K562 (cell line): ENCODE measurements around the gene SMOC2. TPM values are rescaled to one million over a fixed set of nuclear protein-coding genes. Genes with fewer than 3 reads are reported as not detected.

Experiments
- ATAC-seq: fragments of 200-7000 bp; cut with Tn5 transposase; 3 replicates; pipeline ENCODE4 v1.9.1; 2020; ENCODE audit warnings: moderate library complexity
- BruUV-seq: library from RNA; stranded (reverse); fragments of 400-500 nt; replicated peaks from 2 replicates; lab custom pipeline; 2021; lab: Mats Ljungman, UMichigan
- CTCF ChIA-PET: fragments of 300-600 bp; formaldehyde crosslinking; extraction: SDS; loops from one replicate; lab custom pipeline; 2021; ENCODE audit warnings: low intra/inter-chr PET ratio; lab: Yijun Ruan, JAX
- POLR2A ChIA-PET: fragments of 300-600, 350-650 bp; sonication (Branson Sonifier 250); formaldehyde crosslinking; extraction: SDS; loops from one replicate; lab custom pipeline; 2021; ENCODE audit warnings: antibody characterized with exemption, inconsistent platforms; lab: Yijun Ruan, JAX
- DNase-seq, 4 experiments: peaks; one replicate each; pipeline versions ENCODE4 v3.0.0 to v3.0.0-alpha.2; 2011 to 2018; ENCODE audit warnings: low spot score in 3 of 4, mixed read lengths in 3 of 4; ENCODE audit errors: extremely low read depth in 1 of 4
- FAIRE-seq: peaks from 2 replicates; lab custom pipeline; 2011; peaks lifted over from hg19 to GRCh38; lab: Jason Lieb, UNC
- H2AFZ ChIP-seq: 2 replicates; pipeline ENCODE4 v1.6.0; 2011; ENCODE audit warnings: low read depth, low read length, control low read depth, inconsistent platforms
- H3K27ac ChIP-seq: fragments of 200-600 bp; 3 replicates; pipeline ENCODE4 v1.8.0; 2011; ENCODE audit warnings: low read depth, mild to moderate bottlenecking, control low read depth, inconsistent platforms, low read length, moderate library complexity, mixed read lengths; ENCODE audit errors: extremely low read depth
- H3K27me3 ChIP-seq, 2 experiments: fragments of 300-600 bp in 1 of 2; 2 replicates in 1 of 2; 3 replicates in 1 of 2; pipeline versions ENCODE4 v1.6.0 to v1.8.0; 2011; ENCODE audit warnings: inconsistent platforms in 2 of 2, low read length in 2 of 2, mild to moderate bottlenecking in 1 of 2, mixed read lengths in 1 of 2, moderate library complexity in 1 of 2; ENCODE audit not compliant: control insufficient read depth in 2 of 2, insufficient read depth in 2 of 2
- H3K36me3 ChIP-seq: fragments of 300-600 bp; 3 replicates; pipeline ENCODE4 v1.8.0; 2011; ENCODE audit warnings: mild to moderate bottlenecking, low read length, inconsistent platforms; ENCODE audit not compliant: control insufficient read depth, insufficient read depth
- H3K4me1 ChIP-seq, 2 experiments: fragments of 200-600 bp in 1 of 2; replicated peaks in 1 of 2; 2 replicates in 1 of 2; 3 replicates in 1 of 2; pipeline versions ENCODE4 v1.5.1 to v1.8.0; 2011; ENCODE audit warnings: inconsistent platforms in 2 of 2, low read length in 2 of 2, mild to moderate bottlenecking in 1 of 2, mixed read lengths in 1 of 2, moderate library complexity in 1 of 2; ENCODE audit not compliant: control insufficient read depth in 2 of 2, insufficient read depth in 2 of 2
- H3K4me2 ChIP-seq: 2 replicates; pipeline ENCODE4 v1.6.1; 2011; ENCODE audit warnings: low read length, control low read depth, inconsistent platforms, mixed read lengths; ENCODE audit not compliant: insufficient read depth
- H3K4me3 ChIP-seq: fragments of 200-600 bp; sonication (generic), shearing (Covaris generic); 2 replicates; pipeline ENCODE4 v1.5.1; 2016; ENCODE audit warnings: control low read depth, inconsistent platforms
- H3K79me2 ChIP-seq: fragments of 200-600 bp; 3 replicates; pipeline ENCODE4 v1.8.0; 2011; ENCODE audit warnings: low read length, inconsistent platforms; ENCODE audit not compliant: control insufficient read depth, insufficient read depth
- H3K9ac ChIP-seq, 2 experiments: 2 replicates each; pipeline versions ENCODE4 v1.6.0 to v1.6.1; 2011; ENCODE audit warnings: low read depth in 2 of 2, low read length in 2 of 2, control low read depth in 1 of 2, inconsistent platforms in 1 of 2, mild to moderate bottlenecking in 1 of 2, mixed read lengths in 1 of 2; ENCODE audit not compliant: insufficient read depth in 1 of 2
- H3K9me1 ChIP-seq: one replicate; pipeline ENCODE4 v1.6.0; 2011; ENCODE audit warnings: inconsistent platforms, mild to moderate bottlenecking, low read length, moderate library complexity; ENCODE audit not compliant: control insufficient read depth, insufficient read depth
- H3K9me3 ChIP-seq: replicated peaks from 2 replicates; pipeline ENCODE4 v1.5.1; 2011; ENCODE audit warnings: low read depth, low read length, inconsistent platforms; ENCODE audit not compliant: control insufficient read depth, insufficient read depth
- H4K20me1 ChIP-seq: replicated peaks from 2 replicates; pipeline ENCODE4 v1.6.1; 2011; ENCODE audit warnings: low read length, inconsistent platforms, mixed read lengths; ENCODE audit not compliant: control insufficient read depth, insufficient read depth
- GABPA ChIP-seq: fragments of 200-800 bp; sonication (Bioruptor generic); conservative IDR thresholded peaks from 2 replicates; pipeline ENCODE4 v1.6.1; 2016; ENCODE audit warnings: low read depth, missing genetic modification characterization, missing compliant biosample characterization
- WGBS: fragments of 100-300 bp; shearing (Covaris generic); methylation state at CpG from one replicate; pipeline ENCODE4 v1.1.6; 2016; ENCODE audit warnings: low coverage, mixed read lengths; ENCODE audit not compliant: insufficient coverage; ENCODE audit errors: missing lambda C conversion rate; 5-methylcytosine and 5-hydroxymethylcytosine counted together
- in situ Hi-C: fragments of 300-500 bp; cut with MboI; formaldehyde crosslinking; loops from 4 replicates; pipeline ENCODE4 v1.15.0; 2018; ENCODE audit warnings: inconsistent platforms, mixed read lengths
- intact Hi-C: fragments of 100-400 bp; cut with micrococcal nuclease; formaldehyde crosslinking; loops from 2 replicates; pipeline ENCODE4 v1.14.2; 2022
- polyA plus RNA-seq, 8 experiments: library from polyadenylated mRNA; depleted of rRNA in 4 of 8; stranded (reverse) in 5 of 8; unstranded in 3 of 8; fragments of >200 nt; fragmentation: Nextera tagmentation in 2 of 8; fragmentation: Illumina TruSeq in 1 of 8; extraction: Ambion mirVana in 2 of 8; extraction: Trizol in 1 of 8; gene quantifications; 2 replicates each; pipeline versions ENCODE4 v1.2.1 to v1.2.3, GENCODE V29; 2011 to 2014; ENCODE audit warnings: inconsistent platforms in 1 of 8, missing spikeins in 1 of 8
- total RNA-seq, 7 experiments: library from RNA; depleted of rRNA in 6 of 7; stranded (reverse); fragments of >200 nt in 6 of 7; fragmentation: Illumina TruSeq in 2 of 7; extraction: Trizol in 2 of 7; gene quantifications; 2 replicates each; pipeline versions ENCODE4 v1.2.1 to v1.2.3, GENCODE V29; 2011 to 2021; ENCODE audit warnings: low replicate concordance in 1 of 7
- TF ChIP-seq, protein P1 (sequence below): fragments of 450-650 bp; IDR thresholded peaks from one replicate; pipeline ENCODE4 v1.6.1; 2018; ENCODE audit warnings: mild to moderate bottlenecking, moderate library complexity; ENCODE audit not compliant: partially characterized antibody

The SMOC2 gene
- total and polyA plus RNA-seq, 9 of the 15 experiments (the other 6 are each of a cell fraction or from before 2014, with no cell fraction given), result 0.45 to 2.3 (median 1.1) TPM

DNA sequence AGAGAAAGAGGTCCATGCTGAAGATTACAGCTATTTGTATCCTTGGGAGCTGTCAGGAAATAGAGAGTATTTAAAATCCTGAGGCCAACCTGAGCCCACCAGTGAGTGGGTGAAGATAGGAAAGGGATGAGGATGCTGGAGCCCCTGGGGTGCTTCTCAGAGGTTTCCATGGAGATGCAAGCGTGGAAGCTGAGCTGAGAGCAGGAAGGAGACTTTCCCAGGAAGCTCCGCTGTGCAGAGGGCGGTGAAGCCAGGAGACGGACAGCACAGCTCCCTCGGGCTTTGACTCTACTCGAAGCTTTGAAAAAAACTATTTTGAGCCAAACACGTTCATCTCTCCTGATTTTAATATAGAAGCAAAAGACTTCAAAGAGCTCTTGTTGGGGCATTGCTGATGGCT lies 222.1 kb downstream of the SMOC2 start:
- intact Hi-C loops (no loop called here), in situ Hi-C loops (no loop called here)
- TF ChIP-seq, protein P1, sequence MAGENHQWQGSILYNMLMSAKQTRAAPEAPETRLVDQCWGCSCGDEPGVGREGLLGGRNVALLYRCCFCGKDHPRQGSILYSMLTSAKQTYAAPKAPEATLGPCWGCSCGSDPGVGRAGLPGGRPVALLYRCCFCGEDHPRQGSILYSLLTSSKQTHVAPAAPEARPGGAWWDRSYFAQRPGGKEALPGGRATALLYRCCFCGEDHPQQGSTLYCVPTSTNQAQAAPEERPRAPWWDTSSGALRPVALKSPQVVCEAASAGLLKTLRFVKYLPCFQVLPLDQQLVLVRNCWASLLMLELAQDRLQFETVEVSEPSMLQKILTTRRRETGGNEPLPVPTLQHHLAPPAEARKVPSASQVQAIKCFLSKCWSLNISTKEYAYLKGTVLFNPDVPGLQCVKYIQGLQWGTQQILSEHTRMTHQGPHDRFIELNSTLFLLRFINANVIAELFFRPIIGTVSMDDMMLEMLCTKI, result no peak
- Histone ChIP-seq H4K20me1 (no peaks in the 10 kb centered on the region), H2AFZ (no peak overlapping the region), H3K27me3 (peaks cover 0 to 17% of the 10 kb centered on the region in 2 experiments; a peak in 1 of 5 replicates), H3K4me2 (no peak overlapping the region), H3K9ac (no peak overlapping the region), H3K27ac (no peak overlapping the region), H3K4me3 (no peak overlapping the region), H3K9me1 (no peaks in the 10 kb centered on the region), H3K9me3 (0 out of 2 replicates have a peak, but pooled peaks cover 3% of the 10 kb centered on the region), H3K79me2 (no peaks in the 10 kb centered on the region), H3K4me1 (peaks cover 0 to 4% of the 10 kb centered on the region in 2 experiments; a peak in 1 of 5 replicates), H3K36me3 (no peaks in the 10 kb centered on the region)
- WGBS, result 22% methylated on average over 7 of the region's 7 CpGs
- BruUV-seq, result no TSS peak
- CTCF ChIA-PET, result no interaction called here
- no peak for FAIRE-seq
- no peak for DNase-seq
- ATAC-seq, result no peak
- POLR2A ChIA-PET, result interaction anchor here (0.9 kb wide), 1 partner anchor 13 kb away, joined by 3 read pairs; no protein-coding TSS in a partner anchor

DNA sequence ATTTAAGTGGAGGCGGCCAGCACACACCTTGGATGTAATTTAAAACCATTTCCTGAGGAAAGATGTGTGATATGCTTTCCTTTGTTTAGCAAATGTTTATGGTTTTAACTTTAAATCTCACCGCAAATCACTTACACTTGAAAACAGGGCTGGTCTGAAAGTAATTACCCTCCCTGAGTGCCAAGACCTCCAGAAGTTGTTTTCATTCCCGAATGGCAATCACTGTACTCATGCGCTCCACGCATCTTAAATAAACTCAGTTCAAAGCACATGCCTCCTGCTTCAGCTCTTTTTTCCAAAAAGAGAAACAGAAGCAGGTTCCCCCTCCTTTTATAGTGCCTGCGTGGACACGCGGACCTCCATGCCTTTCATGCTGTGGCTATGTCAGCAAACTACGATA lies 224.0 kb downstream of the SMOC2 start:
- no TSS peak for BruUV-seq
- ATAC-seq, result no peak
- no peak for DNase-seq
- no peaks in the 10 kb centered on the region for H3K36me3 ChIP-seq
- no peak for FAIRE-seq
- H3K79me2 ChIP-seq, result no peaks in the 10 kb centered on the region
- intact Hi-C loops (no loop called here), in situ Hi-C loops (no loop called here)
- H3K9me1 ChIP-seq, result no peaks in the 10 kb centered on the region
- H3K4me1 ChIP-seq, result peaks cover 0 to 4% of the 10 kb centered on the region in 2 experiments; a peak in 1 of 5 replicates
- ChIA-PET CTCF (no interaction called here), POLR2A (no interaction called here)
- H2AFZ ChIP-seq, result no peak overlapping the region
- 21% methylated on average over 9 of the region's 9 CpGs for WGBS
- H3K27me3 ChIP-seq, result peaks cover 0 to 17% of the 10 kb centered on the region in 2 experiments; a peak in 1 of 5 replicates
- no peak overlapping the region for H3K4me3 ChIP-seq
- H3K27ac ChIP-seq, result no peak overlapping the region
- H3K9ac ChIP-seq, result no peak overlapping the region
- H4K20me1 ChIP-seq, result no peaks in the 10 kb centered on the region
- H3K9me3 ChIP-seq, result no peaks in the 10 kb centered on the region
- H3K4me2 ChIP-seq, result no peak overlapping the region
- TF ChIP-seq GABPA (tag), result no peak
